ENCODE results near the gene ZCCHC2.

The ZCCHC2 gene

GRCh38 chr18:62609764-62610163, 86.9 kb downstream of the ZCCHC2 start:
- DNase-seq (ENCODE audit: low read depth, low spot score): no peak

GRCh38 chr18:62610351-62610700, 87.5 kb downstream of the ZCCHC2 start:
- no peak for DNase-seq (ENCODE audit: low read depth, low spot score)

GRCh38 chr18:62610701-62611411, 88.0 kb downstream of the ZCCHC2 start:
- DNase-seq (ENCODE audit: low read depth, low spot score): peak; percentile 15

- DNase-seq (ENCODE audit: low read depth, low spot score): no peak
These were observed 88.8 kb downstream of the ZCCHC2 start for GRCh38 chr18:62611453-62612288.

- DNase-seq (ENCODE audit: low read depth, low spot score): no peak
These were observed 89.4 kb downstream of the ZCCHC2 start for GRCh38 chr18:62612289-62612645.

GRCh38 chr18:62612776-62613175, 90.0 kb downstream of the ZCCHC2 start:
- DNase-seq (ENCODE audit: low read depth, low spot score): no peak

DNA sequence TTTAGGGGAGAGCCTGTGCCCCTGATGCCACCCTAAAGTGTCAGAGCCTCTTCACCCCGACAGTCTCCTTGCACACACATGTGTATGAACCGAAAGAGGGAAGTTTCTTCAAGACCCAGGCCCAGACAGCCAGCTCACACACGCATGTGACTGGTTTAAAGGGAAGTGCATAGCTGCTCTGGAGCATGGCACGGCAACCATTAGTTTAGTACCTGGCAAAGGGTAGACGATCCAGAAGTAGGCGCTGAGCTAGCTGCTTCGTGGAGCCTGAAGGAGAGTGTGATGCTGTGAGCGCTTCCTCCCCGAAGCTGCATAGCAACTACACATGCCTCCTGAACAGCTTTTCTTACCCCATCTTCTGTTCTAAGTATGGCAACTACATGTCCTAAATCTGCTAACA, 91.7 kb downstream of the ZCCHC2 start:
- DNase-seq (ENCODE audit: low read depth, low spot score): no peak

GRCh38 chr18:62616331-62616805, 93.5 kb downstream of the ZCCHC2 start:
- no peak for DNase-seq (ENCODE audit: low read depth, low spot score)

DNA sequence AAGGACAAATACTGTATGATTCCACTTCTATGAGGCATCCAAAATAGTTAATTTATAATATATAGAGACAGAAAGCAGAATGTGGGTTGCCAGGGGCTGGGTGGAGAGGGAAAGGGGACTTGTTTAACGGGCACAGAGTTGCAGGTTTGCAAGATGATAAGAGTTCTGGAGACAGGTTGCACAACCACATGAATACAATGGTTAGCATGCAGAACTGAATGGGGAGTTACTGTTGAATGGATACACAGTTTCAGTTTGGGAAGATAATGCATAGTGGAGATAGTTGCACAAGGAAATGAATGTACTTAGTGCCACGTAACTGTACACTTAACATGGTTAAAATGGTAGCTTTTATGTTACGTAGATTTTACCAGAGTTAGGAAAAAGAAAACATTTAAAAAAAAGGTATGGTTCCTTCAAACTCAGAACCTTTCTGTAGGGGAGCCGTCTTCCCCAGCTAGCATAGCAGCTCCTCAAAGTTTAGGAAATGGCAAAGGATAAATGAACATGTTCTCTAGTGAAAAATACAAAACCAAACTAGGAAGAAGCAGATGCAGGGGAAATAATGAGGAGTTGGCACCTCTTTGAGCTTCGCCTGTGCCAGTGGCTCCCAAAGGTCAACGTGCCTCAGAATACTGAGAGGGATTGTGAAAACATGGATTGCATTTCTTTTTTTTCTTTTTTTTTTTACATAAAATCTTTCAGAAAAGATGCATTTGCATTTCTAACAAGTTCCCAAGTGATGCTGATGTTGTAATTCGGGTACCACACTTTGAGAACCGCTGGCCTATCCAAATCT, 95.2 kb downstream of the ZCCHC2 start:
- no peak for DNase-seq (ENCODE audit: low read depth, low spot score)

- DNase-seq (ENCODE audit: low read depth, low spot score): no peak
These were observed 95.9 kb downstream of the ZCCHC2 start for GRCh38 chr18:62618735-62619134.

DNA sequence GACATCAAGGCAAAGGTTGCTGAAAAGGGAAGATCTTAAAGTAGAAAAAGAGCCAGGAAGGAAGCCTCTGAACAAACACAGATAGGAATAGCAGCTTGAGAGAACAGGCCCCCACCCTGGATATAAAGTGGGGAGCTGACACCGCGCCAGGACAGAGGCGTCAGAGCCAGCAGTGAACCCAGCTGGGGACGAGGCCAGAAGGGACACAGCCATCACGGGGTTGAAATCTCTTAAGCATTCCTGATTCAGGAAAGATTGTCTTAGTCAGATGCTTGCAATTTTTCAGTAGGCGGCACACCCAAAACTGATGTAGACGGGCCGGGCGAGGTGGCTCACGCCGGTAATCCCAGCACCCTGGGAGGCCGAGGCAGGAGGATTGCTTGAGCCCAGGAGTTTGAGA, 98.7 kb downstream of the ZCCHC2 start:
- no peak for DNase-seq (ENCODE audit: low read depth, low spot score)

DNA sequence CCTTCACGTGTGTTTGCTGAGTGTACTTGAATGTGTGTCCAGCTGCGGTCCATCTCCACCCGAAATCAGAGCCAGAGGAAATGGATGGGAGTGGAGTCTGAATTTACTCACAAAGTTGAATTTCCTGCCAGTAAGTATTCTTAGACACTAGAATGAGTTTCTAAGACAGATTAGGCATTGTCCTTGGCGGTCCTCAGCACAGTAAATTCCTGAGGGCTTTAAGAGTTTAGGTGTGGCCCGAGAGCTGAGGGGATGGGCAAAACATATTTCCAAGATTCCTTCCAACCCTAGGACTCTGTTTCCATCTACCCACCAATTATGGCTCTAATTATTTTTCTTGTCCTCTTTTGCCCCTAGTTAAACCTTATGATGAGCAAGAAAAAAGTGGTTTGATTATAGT, 102.2 kb downstream of the ZCCHC2 start:
- no peak for DNase-seq (ENCODE audit: low read depth, low spot score)
